HCT116 (cell line): Measurements from ENCODE around the gene GGNBP2. TPM values are rescaled to one million over a fixed set of nuclear protein-coding genes. Genes with fewer than 3 reads are reported as not detected.

ENCODE experiments used
- ATAC-seq: fragments of 200-7000 bp; cut with Tn5 transposase; 2 replicates; pipeline ENCODE4 v1.9.1; 2020; ENCODE audit warnings: mild to moderate bottlenecking, moderate library complexity
- BruUV-seq: library from RNA; stranded (reverse); fragments of 400-500 nt; replicated peaks from 2 replicates; lab custom pipeline; 2021; lab: Mats Ljungman, UMichigan
- CTCF ChIA-PET: fragments of 300-600 bp; sonication (Branson Sonifier 250); formaldehyde crosslinking; loops from one replicate; lab custom pipeline; 2021; ENCODE audit warnings: antibody characterized with exemption; lab: Charles Lee
- POLR2A ChIA-PET: fragments of 300-600, 350-600 bp; sonication (Branson Sonifier 250); formaldehyde crosslinking; loops from one replicate; lab custom pipeline; 2021; ENCODE audit warnings: antibody characterized with exemption; lab: Charles Lee
- RAD21 ChIA-PET, 2 experiments: fragments of 300-600 bp; sonication (Branson Sonifier 250); formaldehyde crosslinking; loops; one replicate each; lab custom pipeline; 2023; ENCODE audit warnings: low total read pairs in 2 of 2; ENCODE audit not compliant: uncharacterized antibody in 2 of 2, unreplicated experiment in 2 of 2, low non-redundant PET in 1 of 2; lab: Charles Lee
- DNase-seq: peaks from one replicate; pipeline ENCODE4 v3.0.0-alpha.2; 2010; ENCODE audit warnings: low read depth, low spot score
- H2AFZ ChIP-seq: fragments of 200-600 bp; shearing (Covaris generic), sonication (generic); 2 replicates; pipeline ENCODE4 v1.6.1; 2017; ENCODE audit warnings: low read depth, mixed run types, mixed read lengths, antibody characterized with exemption, low read length; ENCODE audit not compliant: poor library complexity, severe bottlenecking
- H3K27ac ChIP-seq: 2 replicates; pipeline ENCODE4 v1.5.1; 2012; ENCODE audit warnings: low read depth, low read length
- H3K27me3 ChIP-seq: fragments of 200-600 bp; sonication (generic); 2 replicates; pipeline ENCODE4 v1.6.1; 2016; ENCODE audit warnings: mixed run types, low read length, mixed read lengths; ENCODE audit not compliant: insufficient read depth
- H3K36me3 ChIP-seq, 2 experiments: fragments of 200-500 bp in 1 of 2; fragments of 200-600 bp in 1 of 2; sonication (Bioruptor generic) in 1 of 2; sonication (generic) in 1 of 2; 2 replicates each; pipeline versions ENCODE4 v1.5.1 to v1.6.1; 2014 to 2016; ENCODE audit warnings: low read length in 2 of 2, inconsistent platforms in 1 of 2, mixed read lengths in 1 of 2, mixed run types in 1 of 2; ENCODE audit not compliant: insufficient read depth in 2 of 2, control insufficient read depth in 1 of 2
- H3K4me1 ChIP-seq, 2 experiments: fragments of 200-600 bp in 1 of 2; sonication (generic) in 1 of 2; 2 replicates each; pipeline versions ENCODE4 v1.5.1 to v1.6.1; 2012 to 2017; ENCODE audit warnings: low read length in 2 of 2, inconsistent platforms in 1 of 2, mild to moderate bottlenecking in 1 of 2, mixed read lengths in 1 of 2, mixed run types in 1 of 2, moderate library complexity in 1 of 2; ENCODE audit not compliant: insufficient read depth in 2 of 2, control insufficient read depth in 1 of 2
- H3K4me2 ChIP-seq: fragments of 200-600 bp; sonication (generic); 2 replicates; pipeline ENCODE4 v1.6.1; 2017; ENCODE audit warnings: mixed run types, low read length, mixed read lengths
- H3K4me3 ChIP-seq, 2 experiments: fragments of 200-600 bp in 1 of 2; sonication (generic) in 1 of 2; replicated peaks in 1 of 2; 2 replicates each; pipeline ENCODE4 v1.5.1; 2011 to 2016; ENCODE audit warnings: low read length in 2 of 2, control low read depth in 1 of 2, low read depth in 1 of 2, mild to moderate bottlenecking in 1 of 2, mixed read lengths in 1 of 2, mixed run types in 1 of 2
- H3K79me2 ChIP-seq: fragments of 200-600 bp; sonication (generic); 2 replicates; pipeline ENCODE4 v1.6.1; 2017; ENCODE audit warnings: mild to moderate bottlenecking, mixed run types, low read length, moderate library complexity, mixed read lengths; ENCODE audit not compliant: insufficient read depth
- H3K9ac ChIP-seq: fragments of 200-600 bp; sonication (generic); 2 replicates; pipeline ENCODE4 v1.6.1; 2016; ENCODE audit warnings: low read length, mixed read lengths
- H3K9me2 ChIP-seq: fragments of 200-600 bp; sonication (generic), shearing (Covaris generic); 2 replicates; pipeline ENCODE4 v1.6.1; 2017; ENCODE audit warnings: mixed run types, mild to moderate bottlenecking, moderate library complexity; ENCODE audit not compliant: insufficient read depth
- H3K9me3 ChIP-seq, 2 experiments: fragments of 200-500 bp in 1 of 2; fragments of 200-600 bp in 1 of 2; sonication (Bioruptor generic) in 1 of 2; sonication (generic) in 1 of 2; 2 replicates each; pipeline ENCODE4 v1.6.1; 2014 to 2017; ENCODE audit warnings: low read length in 2 of 2, mixed read lengths in 2 of 2, inconsistent platforms in 1 of 2, low read depth in 1 of 2, mild to moderate bottlenecking in 1 of 2, mixed run types in 1 of 2, moderate library complexity in 1 of 2; ENCODE audit not compliant: control insufficient read depth in 1 of 2, insufficient read depth in 1 of 2
- H4K20me1 ChIP-seq: fragments of 200-600 bp; sonication (generic), shearing (Covaris generic); 2 replicates; pipeline ENCODE4 v1.6.1; 2017; ENCODE audit warnings: mixed run types, mild to moderate bottlenecking, moderate library complexity; ENCODE audit not compliant: insufficient read depth
- EZH2 ChIP-seq: fragments of 200-600 bp; sonication (generic); IDR thresholded peaks from 2 replicates; pipeline ENCODE4 v1.6.1; 2017; ENCODE audit warnings: antibody characterized with exemption, mixed run types
- FOSL1 ChIP-seq: IDR thresholded peaks from 2 replicates; pipeline ENCODE4 v1.6.1; 2012; ENCODE audit warnings: low read depth
- RAD21 ChIP-seq: IDR thresholded peaks from 2 replicates; pipeline ENCODE4 v1.6.1; 2012; ENCODE audit warnings: low read depth, mild to moderate bottlenecking
- ZFX ChIP-seq: fragments of 450-650 bp; IDR thresholded peaks from 2 replicates; pipeline ENCODE4 v1.6.1; 2017
- ZNF274 ChIP-seq: fragments of 200-500 bp; sonication (Bioruptor generic); IDR thresholded peaks from 2 replicates; pipeline ENCODE4 v1.6.1; 2014; ENCODE audit warnings: mild to moderate bottlenecking, low read depth, low read length, inconsistent platforms
- intact Hi-C: fragments of 100-400 bp; cut with micrococcal nuclease; formaldehyde crosslinking; loops from 2 replicates; pipeline ENCODE4 v1.10.0; 2022
- total RNA-seq: library from RNA; stranded (reverse); gene quantifications from one replicate; pipeline ENCODE4 v1.2.1, GENCODE V29; 2021; ENCODE audit not compliant: unreplicated experiment
- TF ChIP-seq, protein P1 (sequence below): IDR thresholded peaks from 2 replicates; pipeline ENCODE4 v1.6.1; 2012
- TF ChIP-seq, protein P2 (sequence below), 3 experiments: fragments of 200-600 bp in 1 of 3; sonication (generic) in 1 of 3; IDR thresholded peaks in 2 of 3; conservative IDR thresholded peaks in 1 of 3; 2 replicates each; pipeline ENCODE4 v1.5.1; 2012 to 2017; ENCODE audit warnings: low read depth in 2 of 3, low read length in 2 of 3, antibody characterized with exemption in 1 of 3, borderline replicate concordance in 1 of 3, control low read depth in 1 of 3, mild to moderate bottlenecking in 1 of 3, mixed read lengths in 1 of 3, mixed run types in 1 of 3, moderate library complexity in 1 of 3; ENCODE audit not compliant: insufficient read depth in 1 of 3

GGNBP2 gene
- total RNA-seq, 1 experiment from 2014 or later: 58.2 TPM

DNA sequence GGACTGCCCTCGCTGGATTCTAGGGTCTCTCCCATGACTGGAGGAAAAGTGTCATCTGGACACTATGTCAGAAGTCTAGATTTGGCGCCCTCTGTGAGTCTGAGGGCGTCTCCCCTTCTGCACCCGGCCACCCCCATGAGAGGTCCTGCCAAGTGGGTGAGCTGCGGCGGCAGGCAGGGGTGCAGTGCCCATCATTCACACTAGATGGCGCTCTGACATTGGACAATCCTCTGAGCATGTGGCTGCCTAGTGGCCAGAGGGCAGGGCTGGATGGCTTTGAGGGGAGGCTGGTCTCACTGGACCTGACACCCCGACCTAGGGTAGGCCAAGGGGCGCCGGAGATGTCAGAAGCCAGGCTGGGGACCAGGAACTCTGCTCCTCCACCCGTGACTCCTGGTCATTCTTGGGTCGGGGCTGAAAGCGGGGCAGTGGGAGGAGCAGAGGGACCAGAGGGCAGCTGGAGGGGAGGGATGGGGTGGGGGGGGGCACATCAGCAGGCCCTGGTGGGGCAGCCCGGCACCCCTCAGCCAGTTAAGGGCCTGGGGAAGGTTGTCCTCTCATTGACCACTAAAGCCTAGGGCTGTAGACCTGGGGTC is 84.6 kb downstream of the GGNBP2 start:
- DNase-seq (peak; percentile 54), ATAC-seq (peak; percentile 95)
- Histone ChIP-seq H3K27ac (no peak overlapping the region), H3K9ac (0 out of 2 replicates have a peak overlapping the region, but pooled peaks have one; percentile 3), H3K4me3 (no peak overlapping the region), H3K79me2 (no peaks in the 10 kb centered on the region), H3K36me3 (no peaks in the 10 kb centered on the region), H3K4me1 (peaks cover 0 to 4% of the 10 kb centered on the region in 2 experiments; a peak in 2 of 4 replicates), H3K9me2 (no peaks in the 10 kb centered on the region), H2AFZ (no peak overlapping the region), H3K27me3 (0 out of 2 replicates have a peak, but pooled peaks cover 4% of the 10 kb centered on the region), H3K9me3 (no peaks in the 10 kb centered on the region), H3K4me2 (no peak overlapping the region), H4K20me1 (no peaks in the 10 kb centered on the region)
- RAD21 ChIA-PET: interaction anchor here in 1 of 2 experiments (1.0 kb wide), 1 partner anchor 126 kb away, joined by 3 read pairs; no protein-coding TSS in a partner anchor
- intact Hi-C loops: loop anchor here (1.0 to 5.0 kb wide), 6 partner anchors 126 to 768 kb away; no protein-coding TSS in a partner anchor
- POLR2A ChIA-PET: no interaction called here
- TF ChIP-seq FOSL1 (no peak), EZH2 (no peak), ZNF274 (no peak), RAD21 (peak; percentile 98), ZFX (no peak)
- TF ChIP-seq, protein P1, sequence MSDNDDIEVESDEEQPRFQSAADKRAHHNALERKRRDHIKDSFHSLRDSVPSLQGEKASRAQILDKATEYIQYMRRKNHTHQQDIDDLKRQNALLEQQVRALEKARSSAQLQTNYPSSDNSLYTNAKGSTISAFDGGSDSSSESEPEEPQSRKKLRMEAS: peak; percentile 62; the same call in 1 of the 2 replicates
- TF ChIP-seq, protein P2, sequence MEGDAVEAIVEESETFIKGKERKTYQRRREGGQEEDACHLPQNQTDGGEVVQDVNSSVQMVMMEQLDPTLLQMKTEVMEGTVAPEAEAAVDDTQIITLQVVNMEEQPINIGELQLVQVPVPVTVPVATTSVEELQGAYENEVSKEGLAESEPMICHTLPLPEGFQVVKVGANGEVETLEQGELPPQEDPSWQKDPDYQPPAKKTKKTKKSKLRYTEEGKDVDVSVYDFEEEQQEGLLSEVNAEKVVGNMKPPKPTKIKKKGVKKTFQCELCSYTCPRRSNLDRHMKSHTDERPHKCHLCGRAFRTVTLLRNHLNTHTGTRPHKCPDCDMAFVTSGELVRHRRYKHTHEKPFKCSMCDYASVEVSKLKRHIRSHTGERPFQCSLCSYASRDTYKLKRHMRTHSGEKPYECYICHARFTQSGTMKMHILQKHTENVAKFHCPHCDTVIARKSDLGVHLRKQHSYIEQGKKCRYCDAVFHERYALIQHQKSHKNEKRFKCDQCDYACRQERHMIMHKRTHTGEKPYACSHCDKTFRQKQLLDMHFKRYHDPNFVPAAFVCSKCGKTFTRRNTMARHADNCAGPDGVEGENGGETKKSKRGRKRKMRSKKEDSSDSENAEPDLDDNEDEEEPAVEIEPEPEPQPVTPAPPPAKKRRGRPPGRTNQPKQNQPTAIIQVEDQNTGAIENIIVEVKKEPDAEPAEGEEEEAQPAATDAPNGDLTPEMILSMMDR (IDR thresholded peaks at IDR 0.05 in 2 of 3, conservative IDR thresholded peaks at IDR 0.05 in 1 of 3; ENCODE audit: borderline replicate concordance in 1 of 3, insufficient read depth in 1 of 3, low read depth in 2 of 3, low read length in 2 of 3): peak; percentile 92 to 98 (median 98)
- CTCF ChIA-PET: interaction anchor here (0.6 to 4.1 kb wide), 10 partner anchors 14 to 744 kb away, joined by 3 to 25 read pairs (median 4); partner anchors contain the start of gene RDM1
- BruUV-seq: no TSS peak
